CD4-positive, alpha-beta T cell (primary cell): ENCODE measurements around the gene AK5. TPM values are rescaled to one million over a fixed set of nuclear protein-coding genes. Genes with fewer than 3 reads are reported as not detected.

Experiments
- ATAC-seq: fragments of 200-7000 bp; cut with Tn5 transposase; one replicate; pipeline ENCODE4 v1.10.0; 2022; ENCODE audit warnings: mild to moderate bottlenecking; ENCODE audit not compliant: poor library complexity
- CTCF ChIA-PET: fragments of 350-600 bp; sonication (Branson Sonifier 250); formaldehyde crosslinking; loops from one replicate; lab custom pipeline; 2021; ENCODE audit warnings: antibody characterized with exemption, inconsistent platforms; lab: Charles Lee
- POLR2A ChIA-PET: fragments of 350-600 bp; sonication (Branson Sonifier 250); formaldehyde crosslinking; loops from one replicate; lab custom pipeline; 2021; ENCODE audit warnings: antibody characterized with exemption, inconsistent platforms; lab: Charles Lee
- DNase-seq, 14 experiments: peaks; one replicate each; pipeline ENCODE4 v3.0.0-alpha.2; 2013 to 2020; ENCODE audit warnings: mixed read lengths in 2 of 14
- H3K27ac ChIP-seq, 2 donors: one replicate each; pipeline versions ENCODE4 v1.5.1 to v1.7.0; 2013; ENCODE audit warnings: low read length in 2 of 2, low read depth in 1 of 2, mild to moderate bottlenecking in 1 of 2
- H3K27me3 ChIP-seq, 2 experiments: 1 replicate in 1 of 2; 2 replicates in 1 of 2; pipeline versions ENCODE4 v1.6.1 to v1.7.0; 2013; ENCODE audit warnings: low read length in 2 of 2, control low read depth in 1 of 2, mild to moderate bottlenecking in 1 of 2, moderate library complexity in 1 of 2; ENCODE audit not compliant: insufficient read depth in 2 of 2, control insufficient read depth in 1 of 2
- H3K36me3 ChIP-seq: one replicate; pipeline ENCODE4 v1.6.1; 2013; ENCODE audit warnings: low read length, control low read depth; ENCODE audit not compliant: insufficient read depth
- H3K4me1 ChIP-seq: one replicate; pipeline ENCODE4 v1.6.1; 2013; ENCODE audit warnings: low read length, control low read depth; ENCODE audit not compliant: insufficient read depth
- H3K4me3 ChIP-seq: one replicate; pipeline ENCODE4 v1.5.1; 2013; ENCODE audit warnings: mild to moderate bottlenecking, low read length, moderate library complexity
- H3K9me3 ChIP-seq, 2 experiments: 1 replicate in 1 of 2; 2 replicates in 1 of 2; pipeline versions ENCODE4 v1.6.1 to v1.7.0; 2013; ENCODE audit warnings: low read length in 2 of 2, mild to moderate bottlenecking in 2 of 2, control low read depth in 1 of 2, moderate library complexity in 1 of 2; ENCODE audit not compliant: control insufficient read depth in 1 of 2, insufficient read depth in 1 of 2
- H3K27ac Mint-ChIP-seq: one replicate; pipeline ENCODE4 v1.8.0; 2020; ENCODE audit warnings: mixed read lengths
- H3K27me3 Mint-ChIP-seq: one replicate; pipeline ENCODE4 v1.8.0; 2021; ENCODE audit warnings: mixed read lengths
- H3K36me3 Mint-ChIP-seq: one replicate; pipeline ENCODE4 v1.8.0; 2021; ENCODE audit warnings: low read depth, mixed read lengths
- H3K4me1 Mint-ChIP-seq: one replicate; pipeline ENCODE4 v1.8.0; 2021; ENCODE audit warnings: low read depth, mixed read lengths
- H3K4me3 Mint-ChIP-seq: one replicate; pipeline ENCODE4 v1.8.0; 2020; ENCODE audit warnings: mild to moderate bottlenecking, mixed read lengths
- H3K9me3 Mint-ChIP-seq: one replicate; pipeline ENCODE4 v1.8.0; 2020; ENCODE audit warnings: mixed read lengths
- intact Hi-C, 2 experiments: fragments of 100-400 bp; cut with DNase I in 1 of 2; cut with micrococcal nuclease in 1 of 2; formaldehyde crosslinking; loops; one replicate each; pipeline versions ENCODE4 v1.15.1 to v1.9.0; 2023 to 2025; cut with DNase I, micrococcal nuclease
- total RNA-seq, 174 experiments: library from RNA in 2 of 174; stranded (reverse) in 2 of 174; gene quantifications; one replicate each; pipeline ENCODE4 v1.2.3 and lab custom pipeline; 2021 to 2026
- TF ChIP-seq, protein P1 (sequence below): fragments of 200-600 bp; IDR thresholded peaks from one replicate; pipeline ENCODE4 v1.8.0; 2022; ENCODE audit warnings: antibody characterized with exemption, mild to moderate bottlenecking

The AK5 gene
- total RNA-seq, 2 experiments from 2014 or later: 32.0 TPM

DNA sequence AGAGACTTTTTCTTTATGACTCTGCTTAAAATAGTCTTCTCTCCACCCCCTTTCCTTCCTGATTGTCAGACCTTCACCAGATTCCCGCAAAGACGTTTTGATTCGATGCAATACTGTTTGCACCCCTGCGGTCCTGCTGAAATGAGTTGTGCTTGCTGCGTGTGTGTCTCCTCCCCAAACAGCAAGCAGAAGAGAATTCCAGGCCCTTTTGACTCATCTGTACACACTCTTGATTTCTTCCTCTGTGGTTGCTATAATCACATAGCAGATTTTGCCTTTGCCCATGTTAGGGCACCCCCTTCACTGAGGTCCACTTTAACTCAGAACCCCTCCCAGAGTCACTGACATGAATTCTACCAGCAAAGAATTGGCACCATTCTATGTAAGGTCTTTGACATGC is 264.2 kb downstream of the AK5 start:
- Mint-ChIP-seq H3K4me1 (no peaks in the 10 kb centered on the region), H3K27me3 (no peaks in the 10 kb centered on the region), H3K9me3 (no peaks in the 10 kb centered on the region), H3K36me3 (peaks cover 48% of the 10 kb centered on the region), H3K4me3 (no peak overlapping the region), H3K27ac (no peak overlapping the region)
- no peaks in the 10 kb centered on the region for H3K9me3 ChIP-seq
- TF ChIP-seq, protein P1, sequence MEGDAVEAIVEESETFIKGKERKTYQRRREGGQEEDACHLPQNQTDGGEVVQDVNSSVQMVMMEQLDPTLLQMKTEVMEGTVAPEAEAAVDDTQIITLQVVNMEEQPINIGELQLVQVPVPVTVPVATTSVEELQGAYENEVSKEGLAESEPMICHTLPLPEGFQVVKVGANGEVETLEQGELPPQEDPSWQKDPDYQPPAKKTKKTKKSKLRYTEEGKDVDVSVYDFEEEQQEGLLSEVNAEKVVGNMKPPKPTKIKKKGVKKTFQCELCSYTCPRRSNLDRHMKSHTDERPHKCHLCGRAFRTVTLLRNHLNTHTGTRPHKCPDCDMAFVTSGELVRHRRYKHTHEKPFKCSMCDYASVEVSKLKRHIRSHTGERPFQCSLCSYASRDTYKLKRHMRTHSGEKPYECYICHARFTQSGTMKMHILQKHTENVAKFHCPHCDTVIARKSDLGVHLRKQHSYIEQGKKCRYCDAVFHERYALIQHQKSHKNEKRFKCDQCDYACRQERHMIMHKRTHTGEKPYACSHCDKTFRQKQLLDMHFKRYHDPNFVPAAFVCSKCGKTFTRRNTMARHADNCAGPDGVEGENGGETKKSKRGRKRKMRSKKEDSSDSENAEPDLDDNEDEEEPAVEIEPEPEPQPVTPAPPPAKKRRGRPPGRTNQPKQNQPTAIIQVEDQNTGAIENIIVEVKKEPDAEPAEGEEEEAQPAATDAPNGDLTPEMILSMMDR: no peak
- no peaks in the 10 kb centered on the region for H3K27me3 ChIP-seq
- DNase-seq (no peak), ATAC-seq (no peak)
- no peaks in the 10 kb centered on the region for H3K4me1 ChIP-seq
- intact Hi-C loops: no loop called here
- no peak overlapping the region for H3K4me3 ChIP-seq
- H3K36me3 ChIP-seq: no peaks in the 10 kb centered on the region
- ChIA-PET CTCF (interaction anchor here (1.6 kb wide), 1 partner anchor 12 kb away, joined by 4 read pairs; no protein-coding TSS in a partner anchor), POLR2A (no interaction called here)
- H3K27ac ChIP-seq: no peak overlapping the region

DNA sequence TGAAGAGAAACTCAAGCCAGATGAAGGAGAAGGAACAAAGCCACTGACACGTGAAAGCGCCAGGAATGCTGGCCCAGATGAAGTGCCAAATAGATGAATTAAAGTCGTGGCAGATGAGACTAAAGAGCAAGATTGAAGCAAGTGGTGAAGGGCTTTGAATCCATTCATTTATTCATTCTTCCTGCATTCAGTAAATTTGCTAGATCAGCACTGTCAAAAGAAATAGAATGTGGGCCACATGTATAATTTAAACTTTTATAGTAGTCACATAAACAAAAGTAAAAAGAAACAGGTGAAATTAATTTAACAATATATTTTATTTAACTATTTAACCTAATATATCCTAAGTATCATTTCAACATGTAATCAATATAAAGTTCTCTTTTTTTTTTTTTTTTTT is 265.1 kb downstream of the AK5 start:
- H3K4me3 Mint-ChIP-seq: no peak overlapping the region
- TF ChIP-seq, protein P1: no peak
- H3K27me3 ChIP-seq: no peaks in the 10 kb centered on the region
- ChIA-PET POLR2A (no interaction called here), CTCF (no interaction called here)
- no peak for ATAC-seq
- no peak for DNase-seq
- no peaks in the 10 kb centered on the region for H3K4me1 Mint-ChIP-seq
- H3K4me1 ChIP-seq: no peaks in the 10 kb centered on the region
- no peaks in the 10 kb centered on the region for H3K9me3 ChIP-seq
- no peak overlapping the region for H3K27ac ChIP-seq
- H3K4me3 ChIP-seq: no peak overlapping the region
- H3K9me3 Mint-ChIP-seq: no peaks in the 10 kb centered on the region
- peaks cover 54% of the 10 kb centered on the region for H3K36me3 Mint-ChIP-seq
- no peak overlapping the region for H3K27ac Mint-ChIP-seq
- intact Hi-C loops: no loop called here
- H3K36me3 ChIP-seq: no peaks in the 10 kb centered on the region
- H3K27me3 Mint-ChIP-seq: no peaks in the 10 kb centered on the region

DNA sequence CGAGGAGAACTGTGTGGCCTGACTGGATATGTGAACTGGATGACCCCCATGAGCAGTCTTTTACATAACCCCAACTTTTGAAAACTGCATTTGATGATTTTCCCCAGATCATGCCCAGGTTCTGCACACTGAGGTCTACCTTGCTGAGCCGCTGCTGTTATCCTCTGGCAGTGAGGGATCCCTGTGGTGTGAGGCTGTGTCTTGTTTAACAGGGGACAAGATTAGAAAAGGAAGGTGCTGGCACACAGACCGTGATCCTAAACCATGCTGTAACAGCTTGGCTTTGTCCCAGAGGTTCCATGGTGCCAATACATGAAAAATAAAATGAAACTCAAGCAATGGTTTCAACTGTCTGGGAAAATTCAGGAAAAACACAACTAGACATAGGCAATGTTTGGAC is 266.5 kb downstream of the AK5 start:
- CTCF ChIA-PET: interaction anchor here (0.6 kb wide), 1 partner anchor 134 kb away, joined by 3 read pairs; no protein-coding TSS in a partner anchor
- no peak overlapping the region for H3K27ac Mint-ChIP-seq

More for the DNA sequence above, 266.5 kb downstream of the AK5 start:
- H3K9me3 Mint-ChIP-seq: no peaks in the 10 kb centered on the region
- ATAC-seq: no peak
- Histone ChIP-seq H3K9me3 (no peaks in the 10 kb centered on the region), H3K4me3 (no peak overlapping the region), H3K36me3 (no peaks in the 10 kb centered on the region), H3K27me3 (no peaks in the 10 kb centered on the region), H3K4me1 (no peaks in the 10 kb centered on the region), H3K27ac (no peak overlapping the region)
- TF ChIP-seq, protein P1: no peak
- no peaks in the 10 kb centered on the region for H3K27me3 Mint-ChIP-seq
- peaks cover 58% of the 10 kb centered on the region for H3K36me3 Mint-ChIP-seq
- H3K4me3 Mint-ChIP-seq: no peak overlapping the region
- no peak for DNase-seq
- intact Hi-C loops: no loop called here
- no peaks in the 10 kb centered on the region for H3K4me1 Mint-ChIP-seq
- POLR2A ChIA-PET: no interaction called here
